ENCODE measurements around the gene PACSIN3. TPM values are rescaled to one million over a fixed set of nuclear protein-coding genes. Genes with fewer than 3 reads are reported as not detected.
"Not testable (repeated sequence)": the region's sequence is repeated elsewhere in the genome, so short reads cannot be mapped to it uniquely, and the experiment has no call there.

The PACSIN3 gene
- total RNA-seq, 1 experiment from 2014 or later = 67.0 TPM

GRCh38 chr11:47207459-47207858 is 21.2 kb upstream of the PACSIN3 start:
- TF ChIP-seq CTCF (IDR thresholded peaks at IDR 0.05; ENCODE audit: unreplicated experiment) = no peak
- no peak overlapping the region for H3K27ac Mint-ChIP-seq (ENCODE audit: low read depth, unreplicated experiment)
- ChIA-PET POLR2A (interaction anchor here (0.9 to 1.7 kb wide), 2 partner anchors 13 to 18 kb away, joined by 5 read pairs; no protein-coding TSS in a partner anchor), CTCF (interaction anchor here (0.6 to 0.8 kb wide), 2 partner anchors 23 to 52 kb away, joined by 3 to 5 read pairs; no protein-coding TSS in a partner anchor)
- no peak overlapping the region for H3K4me3 Mint-ChIP-seq (ENCODE audit: unreplicated experiment)
- H3K27me3 Mint-ChIP-seq (ENCODE audit: insufficient read depth, unreplicated experiment) = no peaks in the 10 kb centered on the region
- peaks cover 9% of the 10 kb centered on the region for H3K4me1 Mint-ChIP-seq (ENCODE audit: insufficient read depth, unreplicated experiment)
- no peaks in the 10 kb centered on the region for H3K36me3 Mint-ChIP-seq (ENCODE audit: insufficient read depth, unreplicated experiment)
- no peaks in the 10 kb centered on the region for H3K9me3 Mint-ChIP-seq (ENCODE audit: unreplicated experiment)
- no TSS peak for BruUV-seq (replicated peaks)
- no peak for DNase-seq (ENCODE audit: unreplicated experiment)
- intact Hi-C loops (cut with micrococcal nuclease) = no loop called here

GRCh38 chr11:47206577-47206976 is 20.3 kb upstream of the PACSIN3 start:
- H3K4me3 Mint-ChIP-seq (ENCODE audit: unreplicated experiment); H3K27me3 Mint-ChIP-seq (ENCODE audit: insufficient read depth, unreplicated experiment); intact Hi-C loops (cut with micrococcal nuclease); BruUV-seq (replicated peaks); H3K27ac Mint-ChIP-seq (ENCODE audit: low read depth, unreplicated experiment); DNase-seq (ENCODE audit: unreplicated experiment); H3K9me3 Mint-ChIP-seq (ENCODE audit: unreplicated experiment); H3K4me1 Mint-ChIP-seq (ENCODE audit: insufficient read depth, unreplicated experiment); H3K36me3 Mint-ChIP-seq (ENCODE audit: insufficient read depth, unreplicated experiment): not testable (repeated sequence)
- ChIA-PET CTCF (interaction anchor here (1.2 to 1.4 kb wide), 2 partner anchors 14 to 28 kb away, joined by 3 read pairs; no protein-coding TSS in a partner anchor), POLR2A (interaction anchor here (1.7 to 2.4 kb wide), 2 partner anchors 13 to 22 kb away, joined by 5 to 10 read pairs; no protein-coding TSS in a partner anchor)

- peak overlapping the region; percentile 78 for H3K27ac Mint-ChIP-seq (ENCODE audit: low read depth, unreplicated experiment)
Measured at GRCh38 chr11:47204637-47204989, 18.4 kb upstream of the PACSIN3 start.

GRCh38 chr11:47202576-47202975 is 16.3 kb upstream of the PACSIN3 start:
- Mint-ChIP-seq H3K36me3 (ENCODE audit: insufficient read depth, unreplicated experiment) (no peaks in the 10 kb centered on the region), H3K27me3 (ENCODE audit: insufficient read depth, unreplicated experiment) (no peaks in the 10 kb centered on the region), H3K4me3 (ENCODE audit: unreplicated experiment) (no peak overlapping the region), H3K9me3 (ENCODE audit: unreplicated experiment) (no peaks in the 10 kb centered on the region), H3K27ac (ENCODE audit: low read depth, unreplicated experiment) (no peak overlapping the region), H3K4me1 (ENCODE audit: insufficient read depth, unreplicated experiment) (peaks cover 9% of the 10 kb centered on the region)
- ChIA-PET POLR2A (interaction anchor here (0.6 to 2.8 kb wide), 5 partner anchors 9 to 55 kb away, joined by 3 to 14 read pairs (median 4); partner anchors contain the start of genes DDB2 and NR1H3), CTCF (interaction anchor here (0.8 to 1.8 kb wide), 3 partner anchors 12 to 213 kb away, joined by 3 to 8 read pairs (median 3); partner anchors contain the start of gene DDB2)
- no peak for DNase-seq (ENCODE audit: unreplicated experiment)
- intact Hi-C loops (cut with micrococcal nuclease) = no loop called here
- TF ChIP-seq CTCF (IDR thresholded peaks at IDR 0.05; ENCODE audit: unreplicated experiment) = no peak
- no TSS peak for BruUV-seq (replicated peaks)

More at GRCh38 chr11:47204637-47204989, 18.4 kb upstream of the PACSIN3 start:
- intact Hi-C loops (cut with micrococcal nuclease) = no loop called here
- BruUV-seq (replicated peaks) = no TSS peak
- H3K9me3 Mint-ChIP-seq (ENCODE audit: unreplicated experiment) = no peaks in the 10 kb centered on the region
- H3K36me3 Mint-ChIP-seq (ENCODE audit: insufficient read depth, unreplicated experiment) = no peaks in the 10 kb centered on the region
- peaks cover 9% of the 10 kb centered on the region for H3K4me1 Mint-ChIP-seq (ENCODE audit: insufficient read depth, unreplicated experiment)
- peak overlapping the region; percentile 19 for H3K4me3 Mint-ChIP-seq (ENCODE audit: unreplicated experiment)
- TF ChIP-seq CTCF (IDR thresholded peaks at IDR 0.05; ENCODE audit: unreplicated experiment) = no peak
- ChIA-PET POLR2A (interaction anchor here (0.6 to 2.8 kb wide), 8 partner anchors 11 to 32 kb away, joined by 3 to 41 read pairs (median 8); partner anchors contain the start of genes ARFGAP2 and DDB2), CTCF (interaction anchor here (0.7 to 1.8 kb wide), 5 partner anchors 10 to 421 kb away, joined by 3 to 9 read pairs (median 4); partner anchors contain the start of gene DDB2)
- no peaks in the 10 kb centered on the region for H3K27me3 Mint-ChIP-seq (ENCODE audit: insufficient read depth, unreplicated experiment)
- DNase-seq (ENCODE audit: unreplicated experiment) = peak; percentile 75

Measured in MCF 10A (cell line).